ENCODE measurements around the gene TTLL4.

The TTLL4 gene

DNA sequence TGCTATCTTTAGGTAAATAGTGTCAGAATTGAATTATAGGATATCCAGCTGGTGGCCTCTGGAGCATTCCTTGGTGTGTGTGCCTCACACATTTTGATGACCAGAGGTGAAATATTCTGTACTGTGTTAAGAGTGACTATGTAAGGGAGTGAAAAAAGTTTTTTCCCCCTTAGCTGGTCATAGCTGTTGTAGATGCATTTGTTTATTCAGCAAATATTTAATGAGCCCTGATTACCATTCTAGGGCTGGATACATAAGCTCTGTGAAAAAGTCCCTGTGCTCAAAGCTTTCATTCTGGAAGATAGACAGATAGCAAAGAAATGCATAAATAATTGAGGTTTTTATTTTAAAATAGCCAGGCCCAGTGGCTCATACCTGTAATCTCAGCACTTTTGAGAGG, 10.9 kb downstream of the TTLL4 start:
- TF ChIP-seq, protein P1, sequence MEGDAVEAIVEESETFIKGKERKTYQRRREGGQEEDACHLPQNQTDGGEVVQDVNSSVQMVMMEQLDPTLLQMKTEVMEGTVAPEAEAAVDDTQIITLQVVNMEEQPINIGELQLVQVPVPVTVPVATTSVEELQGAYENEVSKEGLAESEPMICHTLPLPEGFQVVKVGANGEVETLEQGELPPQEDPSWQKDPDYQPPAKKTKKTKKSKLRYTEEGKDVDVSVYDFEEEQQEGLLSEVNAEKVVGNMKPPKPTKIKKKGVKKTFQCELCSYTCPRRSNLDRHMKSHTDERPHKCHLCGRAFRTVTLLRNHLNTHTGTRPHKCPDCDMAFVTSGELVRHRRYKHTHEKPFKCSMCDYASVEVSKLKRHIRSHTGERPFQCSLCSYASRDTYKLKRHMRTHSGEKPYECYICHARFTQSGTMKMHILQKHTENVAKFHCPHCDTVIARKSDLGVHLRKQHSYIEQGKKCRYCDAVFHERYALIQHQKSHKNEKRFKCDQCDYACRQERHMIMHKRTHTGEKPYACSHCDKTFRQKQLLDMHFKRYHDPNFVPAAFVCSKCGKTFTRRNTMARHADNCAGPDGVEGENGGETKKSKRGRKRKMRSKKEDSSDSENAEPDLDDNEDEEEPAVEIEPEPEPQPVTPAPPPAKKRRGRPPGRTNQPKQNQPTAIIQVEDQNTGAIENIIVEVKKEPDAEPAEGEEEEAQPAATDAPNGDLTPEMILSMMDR (IDR thresholded peaks at IDR 0.05; ENCODE audit: low read length, missing control alignments) = no peak
- DNase-seq (ENCODE audit: low read depth) = no peak
- no peak overlapping the region for H3K4me3 ChIP-seq (replicated peaks; ENCODE audit: low read depth, low read length)

DNA sequence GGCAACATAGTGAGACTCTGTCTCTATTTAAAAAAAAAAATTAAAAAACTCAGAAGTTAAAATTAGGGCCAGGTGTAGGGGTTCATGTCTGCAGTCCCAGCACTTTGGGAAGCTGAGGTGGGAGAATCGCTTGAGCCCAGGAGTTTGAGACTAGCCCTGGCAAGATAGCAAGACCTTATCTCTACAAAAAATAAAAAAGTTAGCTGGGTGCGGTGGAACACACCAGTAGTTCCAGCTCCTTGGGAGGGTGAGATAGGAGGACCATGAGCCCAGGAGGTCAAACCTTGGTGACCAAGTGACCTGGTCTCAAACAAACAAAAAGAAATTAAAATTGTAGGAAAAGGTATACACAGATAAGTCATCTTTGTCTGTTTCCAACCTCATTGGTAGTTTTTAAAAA, 11.3 kb downstream of the TTLL4 start:
- DNase-seq (ENCODE audit: low read depth) = no peak
- no peak overlapping the region for H3K4me3 ChIP-seq (replicated peaks; ENCODE audit: low read depth, low read length)
- TF ChIP-seq, protein P1 (IDR thresholded peaks at IDR 0.05; ENCODE audit: low read length, missing control alignments) = no peak

DNA sequence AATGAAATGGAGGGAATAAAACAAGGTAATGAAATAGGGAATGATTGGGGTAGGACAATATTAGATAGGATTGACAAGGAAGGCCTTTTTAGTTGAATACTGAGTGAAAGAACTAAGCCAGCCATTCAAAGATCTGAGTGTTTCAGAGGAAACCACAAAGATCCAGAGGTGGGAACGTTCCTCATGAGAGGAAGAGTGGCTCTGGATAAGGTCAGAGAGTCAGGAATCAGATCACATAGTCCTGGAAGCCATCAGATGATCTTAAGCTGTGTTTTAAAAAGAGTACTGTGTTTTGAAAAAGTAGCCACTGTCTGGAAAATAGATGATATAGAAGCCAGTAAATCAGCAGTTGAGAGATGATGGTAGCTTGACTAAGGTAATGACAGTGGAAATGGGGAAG, 11.8 kb downstream of the TTLL4 start:
- H3K4me3 ChIP-seq (replicated peaks; ENCODE audit: low read depth, low read length) = no peak overlapping the region
- no peak for DNase-seq (ENCODE audit: low read depth)
- TF ChIP-seq, protein P1 (IDR thresholded peaks at IDR 0.05; ENCODE audit: low read length, missing control alignments) = no peak

DNA sequence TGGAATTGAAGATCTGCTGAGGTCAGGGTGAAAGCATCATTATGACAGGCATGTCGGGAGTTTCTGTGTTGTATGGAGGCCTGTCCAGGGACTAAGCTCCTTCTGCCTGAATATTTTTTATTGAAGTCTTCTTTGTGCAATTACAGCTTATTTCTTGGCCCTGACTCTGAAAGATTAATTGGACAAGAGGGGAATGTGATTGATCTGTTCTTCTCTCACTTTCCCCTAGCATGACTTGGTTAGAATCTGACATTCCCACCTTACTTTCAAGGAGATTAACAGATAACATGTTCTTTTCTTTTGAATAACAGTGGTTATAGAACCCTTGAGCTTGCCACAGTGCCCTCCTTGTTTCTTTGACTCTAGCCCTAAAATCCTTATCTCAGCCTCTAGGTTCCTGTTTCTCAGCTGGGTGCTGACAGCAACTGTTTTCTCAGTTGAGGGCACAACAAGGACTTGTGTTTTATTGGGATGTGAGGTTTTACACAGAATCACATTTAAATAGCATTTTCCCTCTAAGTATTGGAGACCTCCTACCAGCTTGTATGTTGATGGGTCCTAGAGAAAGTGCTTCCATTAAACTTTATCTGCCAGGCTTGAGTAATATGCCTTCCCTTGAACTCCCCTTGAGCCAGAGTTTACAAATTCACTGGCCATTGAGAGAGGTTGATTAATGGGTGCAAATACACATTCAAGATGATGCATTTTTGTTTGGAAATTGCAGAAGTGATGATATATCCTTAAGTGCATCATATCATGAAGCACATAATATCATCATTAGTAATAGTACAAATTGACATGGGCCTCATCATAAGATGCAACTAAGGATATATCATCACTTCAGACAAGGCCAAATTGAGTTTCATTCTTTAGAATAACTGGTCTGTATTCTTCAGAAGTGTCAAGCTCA, 12.5 kb downstream of the TTLL4 start:
- no peak for DNase-seq (ENCODE audit: low read depth)
- H3K4me3 ChIP-seq (replicated peaks; ENCODE audit: low read depth, low read length) = no peak overlapping the region
- TF ChIP-seq, protein P1 (IDR thresholded peaks at IDR 0.05; ENCODE audit: low read length, missing control alignments) = no peak

DNA sequence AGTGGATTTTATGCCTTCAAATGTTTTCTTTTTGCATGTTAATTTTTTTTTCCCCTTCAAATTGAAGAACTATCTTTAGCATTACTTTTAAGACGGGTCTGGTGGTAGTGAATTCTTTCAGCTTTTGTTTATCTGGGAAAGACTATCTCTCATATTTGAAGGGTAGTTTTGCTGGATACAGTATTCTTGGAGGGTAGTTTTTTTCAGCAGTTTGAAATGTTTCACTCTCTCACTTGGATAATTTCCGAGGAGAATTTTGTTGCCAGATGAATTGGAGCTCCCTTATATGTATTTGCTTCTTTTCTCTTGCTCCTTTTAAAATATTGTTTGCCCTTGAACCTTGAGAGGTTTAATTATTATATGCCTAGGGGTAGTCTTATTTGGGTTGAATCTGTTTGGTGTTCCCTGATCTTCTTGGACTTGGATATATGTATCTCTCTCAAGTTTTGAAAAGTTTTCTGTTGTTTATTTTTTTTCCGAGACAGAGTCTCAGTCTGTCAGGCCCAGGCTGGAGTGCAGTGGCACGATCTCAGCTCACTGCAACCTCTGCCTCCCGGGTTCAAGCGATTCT, 15.5 kb downstream of the TTLL4 start:
- DNase-seq (ENCODE audit: low read depth) = no peak
- H3K4me3 ChIP-seq (replicated peaks; ENCODE audit: low read depth, low read length) = no peak overlapping the region
- TF ChIP-seq, protein P1 (IDR thresholded peaks at IDR 0.05; ENCODE audit: low read length, missing control alignments) = no peak

DNA sequence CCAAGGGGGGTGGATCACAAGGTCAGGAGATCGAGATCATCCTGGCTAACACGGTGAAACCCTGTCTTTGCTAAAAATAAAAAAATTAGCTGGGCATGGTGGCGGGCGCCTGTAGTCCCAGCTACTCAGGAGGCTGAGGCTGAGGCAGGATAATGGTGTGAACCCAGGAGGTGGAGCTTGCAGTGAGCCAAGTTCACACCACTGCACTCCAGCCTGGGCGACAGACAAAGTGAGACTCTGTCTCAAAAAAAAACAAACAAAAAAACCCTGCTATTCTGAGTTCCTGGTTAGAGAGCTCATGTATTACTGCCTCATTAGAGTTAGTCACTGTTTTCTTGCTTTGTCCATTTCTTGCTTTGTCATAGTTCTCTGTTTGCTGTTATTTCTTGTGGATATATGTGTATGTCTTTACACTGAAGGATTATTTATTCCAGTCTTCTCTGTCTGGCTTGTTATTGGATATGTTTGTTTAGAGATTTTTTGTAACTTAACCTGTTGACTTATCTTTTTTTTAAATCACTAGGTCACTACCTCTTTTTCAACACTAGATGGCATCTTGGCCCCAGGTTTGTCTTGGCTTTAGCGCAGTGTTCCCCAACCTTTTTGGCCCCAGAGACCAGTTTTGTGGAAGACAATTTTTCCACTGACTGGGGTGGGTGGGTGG, 17.0 kb downstream of the TTLL4 start:
- DNase-seq (ENCODE audit: low read depth) = peak; percentile 53
- TF ChIP-seq, protein P1 (IDR thresholded peaks at IDR 0.05; ENCODE audit: low read length, missing control alignments) = peak; percentile 43
- H3K4me3 ChIP-seq (replicated peaks; ENCODE audit: low read depth, low read length) = no peak overlapping the region

Data from fibroblast of pulmonary artery (primary cell).